PC-9 (cell line): Measurements from ENCODE around the gene UCP1. TPM values are rescaled to one million over a fixed set of nuclear protein-coding genes. Genes with fewer than 3 reads are reported as not detected.

Experiments
- Bru-seq: library from RNA; stranded (reverse); fragments of 400-500 nt; gene quantifications from one replicate; lab custom pipeline; 2021; lab: Mats Ljungman, UMichigan
- BruChase-seq, 2 experiments: library from RNA; stranded (reverse); fragments of 400-500 nt; gene quantifications; one replicate each; lab custom pipeline; 2021; lab: Mats Ljungman, UMichigan
- BruUV-seq: library from RNA; stranded (reverse); fragments of 400-500 nt; replicated peaks from 2 replicates; lab custom pipeline; 2021; lab: Mats Ljungman, UMichigan
- CTCF ChIA-PET: fragments of 300-600 bp; sonication (Branson Sonifier 250); formaldehyde crosslinking; loops from one replicate; lab custom pipeline; 2022; ENCODE audit warnings: antibody characterized with exemption; lab: Charles Lee
- POLR2A ChIA-PET: fragments of 300-600 bp; sonication (Branson Sonifier 250); formaldehyde crosslinking; loops from one replicate; lab custom pipeline; 2022; ENCODE audit warnings: antibody characterized with exemption; ENCODE audit not compliant: unreplicated experiment; lab: Charles Lee
- DNase-seq, 2 experiments: peaks; one replicate each; pipeline versions ENCODE4 v3.0.0 to v3.0.0-alpha.2; 2015 to 2022; ENCODE audit warnings: mixed read lengths in 1 of 2
- H2AFZ ChIP-seq: fragments of 200-600 bp; sonication (generic); 2 replicates; pipeline ENCODE4 v1.8.1; 2017; ENCODE audit warnings: antibody characterized with exemption
- H3F3A ChIP-seq: fragments of 200-600 bp; sonication (generic); 2 replicates; pipeline ENCODE4 v1.8.1; 2017; ENCODE audit warnings: antibody characterized with exemption, mild to moderate bottlenecking, low read depth; ENCODE audit not compliant: insufficient read depth
- H3K27ac ChIP-seq: fragments of 200-600 bp; sonication (generic); 2 replicates; pipeline ENCODE4 v1.6.1; 2016; ENCODE audit warnings: mixed run types
- H3K27me3 ChIP-seq: fragments of 200-600 bp; sonication (generic); 2 replicates; pipeline ENCODE4 v1.6.1; 2016; ENCODE audit warnings: low read depth, mixed run types; ENCODE audit not compliant: insufficient read depth
- H3K36me3 ChIP-seq: fragments of 200-600 bp; sonication (generic); 2 replicates; pipeline ENCODE4 v1.6.1; 2016; ENCODE audit warnings: low read depth, mixed run types
- H3K4me1 ChIP-seq: fragments of 200-600 bp; sonication (generic); replicated peaks from 2 replicates; pipeline ENCODE4 v1.6.1; 2016; ENCODE audit warnings: mixed run types; ENCODE audit not compliant: insufficient read depth
- H3K4me2 ChIP-seq: fragments of 200-600 bp; sonication (generic); 2 replicates; pipeline ENCODE4 v1.6.1; 2017; ENCODE audit warnings: mixed run types
- H3K4me3 ChIP-seq: fragments of 200-600 bp; sonication (generic); 2 replicates; pipeline ENCODE4 v1.6.1; 2016; ENCODE audit warnings: mixed run types
- H3K79me2 ChIP-seq: fragments of 200-600 bp; sonication (generic); 2 replicates; pipeline ENCODE4 v1.6.1; 2017; ENCODE audit warnings: low read depth, mixed run types
- H3K9me2 ChIP-seq: fragments of 200-600 bp; sonication (generic); 2 replicates; pipeline ENCODE4 v1.8.1; 2017; ENCODE audit warnings: mild to moderate bottlenecking; ENCODE audit not compliant: insufficient read depth
- H3K9me3 ChIP-seq: fragments of 200-600 bp; sonication (generic); 2 replicates; pipeline ENCODE4 v1.8.1; 2016; ENCODE audit warnings: low read depth; ENCODE audit not compliant: insufficient read depth
- H4K20me1 ChIP-seq: fragments of 200-600 bp; sonication (generic); 2 replicates; pipeline ENCODE4 v1.8.1; 2017; ENCODE audit not compliant: insufficient read depth
- CTCF ChIP-seq: fragments of 200-600 bp; sonication (generic); conservative IDR thresholded peaks from 2 replicates; pipeline ENCODE4 v1.6.1; 2017; ENCODE audit warnings: mixed run types, antibody characterized with exemption, mild to moderate bottlenecking, moderate library complexity
- EZH2 ChIP-seq: fragments of 200-600 bp; sonication (generic); IDR thresholded peaks from 2 replicates; pipeline ENCODE4 v1.8.0; 2017; ENCODE audit warnings: antibody characterized with exemption, low read depth
- intact Hi-C: fragments of 100-400 bp; cut with micrococcal nuclease; formaldehyde crosslinking; loops from one replicate; pipeline ENCODE4 v1.10.0; 2022; ENCODE audit not compliant: unreplicated experiment
- long read RNA-seq: library from polyadenylated mRNA; stranded (forward); transcript quantifications from one replicate; pipeline ENCODE4 v2.0.0, GENCODE V29; 2022
- total RNA-seq: library from RNA; stranded (reverse); gene quantifications from 2 replicates; pipeline ENCODE4 v1.2.3, GENCODE V29; 2021

The UCP1 gene
- total RNA-seq (not detected in 2 replicates), Bru-seq, nascent RNA (percentile 7 among the genes with signal in this experiment), BruChase-seq, experiment 1, labeled RNA remaining after a 2-hour chase (percentile 9 among the genes with signal in this experiment), BruChase-seq, experiment 2, labeled RNA remaining after a 6-hour chase (percentile 14 among the genes with signal in this experiment)
- long read RNA-seq: 0 reads

GRCh38 chr4:140568507-140569306 lies at the start of gene UCP1:
Gene UCP1, minus strand, starts transcription at chr4:140568961. Its CDS starts 232 bp downstream, at chr4:140568729.
- Histone ChIP-seq H3K36me3 (no peaks in the 10 kb centered on the region), H3K4me1 (no peaks in the 10 kb centered on the region), H3K4me2 (peak within 1 kb of the TSS; percentile 26; the same call in 1 of the 2 replicates), H3K4me3 (peak within 1 kb of the TSS; percentile 8; the same call in 1 of the 2 replicates), H3F3A (no peaks in the 10 kb centered on the region), H2AFZ (no peak within 1 kb of the TSS), H3K27ac (no peak within 1 kb of the TSS), H3K27me3 (peaks cover 4% of the 10 kb centered on the region; the same call in 1 of the 2 replicates), H3K9me3 (no peaks in the 10 kb centered on the region), H3K79me2 (no peaks in the 10 kb centered on the region), H4K20me1 (no peaks in the 10 kb centered on the region), H3K9me2 (no peaks in the 10 kb centered on the region)
- BruUV-seq: no TSS peak
- intact Hi-C loops: no loop called here
- CTCF ChIA-PET: no interaction called here
- DNase-seq: peak in 1 of 2 experiments; percentile 27
- POLR2A ChIA-PET: no interaction called here
- no peak for TF ChIP-seq EZH2
- TF ChIP-seq CTCF: no peak

GRCh38 chr4:140617499-140618248 lies 48.9 kb upstream of the UCP1 start:
- H3K4me1 ChIP-seq: peaks cover 12% of the 10 kb centered on the region; the same call in 1 of the 2 replicates
- H3K79me2 ChIP-seq: no peaks in the 10 kb centered on the region
- H3K36me3 ChIP-seq: no peaks in the 10 kb centered on the region
- no peak for DNase-seq
- no peaks in the 10 kb centered on the region for H4K20me1 ChIP-seq
- ChIA-PET POLR2A (no interaction called here), CTCF (no interaction called here)
- H3K4me2 ChIP-seq: no peak overlapping the region
- H3K27ac ChIP-seq: no peak overlapping the region
- no peak for TF ChIP-seq CTCF
- no peak for TF ChIP-seq EZH2
- H3K27me3 ChIP-seq: no peaks in the 10 kb centered on the region
- H3K9me2 ChIP-seq: no peaks in the 10 kb centered on the region
- intact Hi-C loops: no loop called here
- H3K9me3 ChIP-seq: no peaks in the 10 kb centered on the region
- no peak overlapping the region for H2AFZ ChIP-seq
- no TSS peak for BruUV-seq
- H3F3A ChIP-seq: no peaks in the 10 kb centered on the region
- H3K4me3 ChIP-seq: no peak overlapping the region

GRCh38 chr4:140615451-140615850 lies 46.7 kb upstream of the UCP1 start:
- POLR2A ChIA-PET: no interaction called here
- Histone ChIP-seq H3K36me3 (no peaks in the 10 kb centered on the region), H3F3A (no peaks in the 10 kb centered on the region), H2AFZ (no peak overlapping the region), H4K20me1 (no peaks in the 10 kb centered on the region), H3K9me2 (no peaks in the 10 kb centered on the region), H3K27me3 (no peaks in the 10 kb centered on the region), H3K4me2 (peak overlapping the region; percentile 38; the same call in 1 of the 2 replicates), H3K79me2 (no peaks in the 10 kb centered on the region), H3K9me3 (no peaks in the 10 kb centered on the region), H3K4me3 (no peak overlapping the region), H3K4me1 (peaks cover 12% of the 10 kb centered on the region; the same call in 1 of the 2 replicates), H3K27ac (no peak overlapping the region)
- no peak for TF ChIP-seq CTCF
- no peak for TF ChIP-seq EZH2
- intact Hi-C loops: no loop called here
- no TSS peak for BruUV-seq
- CTCF ChIA-PET: no interaction called here
- no peak for DNase-seq
